OCI-LY3 (cell line): ENCODE results near the gene ZNRF1.

Source experiments
- H2AFZ ChIP-seq: fragments of 200-600, 300-600 bp; shearing (Covaris generic); 2 replicates; pipeline ENCODE4 v1.6.0; 2014; ENCODE audit warnings: antibody characterized with exemption, low read depth, low read length
- H3K27ac ChIP-seq: fragments of 200-600, 300-600 bp; sonication (generic); 2 replicates; pipeline ENCODE4 v1.5.1; 2014; ENCODE audit warnings: mild to moderate bottlenecking, low read length, moderate library complexity, mixed read lengths
- H3K27me3 ChIP-seq: fragments of 200-600, 300-600 bp; sonication (generic); 2 replicates; pipeline ENCODE4 v1.6.1; 2014; ENCODE audit warnings: low read depth, low read length, mixed read lengths
- H3K36me3 ChIP-seq: fragments of 200-600, 300-600 bp; sonication (generic); replicated peaks from 2 replicates; pipeline ENCODE3; 2014; ENCODE audit warnings: low read depth, low read length, mixed read lengths
- H3K4me1 ChIP-seq: fragments of 300-600, 200-600 bp; sonication (generic); 2 replicates; pipeline ENCODE4 v1.6.1; 2014; ENCODE audit warnings: low read length, mixed read lengths
- H3K4me2 ChIP-seq: fragments of 200-600, 300-600 bp; sonication (generic); 2 replicates; pipeline ENCODE4 v1.6.1; 2014; ENCODE audit warnings: low read length, mixed read lengths
- H3K4me3 ChIP-seq: fragments of 300-600, 200-600 bp; sonication (generic); 2 replicates; pipeline ENCODE4 v1.5.1; 2014; ENCODE audit warnings: antibody characterized with exemption, mild to moderate bottlenecking, low read length, moderate library complexity
- H3K79me2 ChIP-seq: fragments of 300-600, 200-600 bp; shearing (Covaris generic); 2 replicates; pipeline ENCODE4 v1.6.1; 2014; ENCODE audit warnings: mild to moderate bottlenecking, low read length, mixed read lengths
- H3K9ac ChIP-seq: fragments of 300-600, 200-600 bp; shearing (Covaris generic); 2 replicates; pipeline ENCODE4 v1.6.0; 2014; ENCODE audit warnings: mild to moderate bottlenecking, low read length, moderate library complexity
- H3K9me3 ChIP-seq: fragments of 200-600, 300-600 bp; shearing (Covaris generic); 2 replicates; pipeline ENCODE4 v1.6.1; 2014; ENCODE audit warnings: low read length, mixed read lengths; ENCODE audit not compliant: insufficient read depth
- H4K20me1 ChIP-seq: fragments of 200-600, 300-600 bp; sonication (generic); 2 replicates; pipeline ENCODE4 v1.6.1; 2016; ENCODE audit warnings: low read length, mixed read lengths; ENCODE audit not compliant: insufficient read depth
- CTCF ChIP-seq: fragments of 200-600, 300-600 bp; sonication (generic); IDR thresholded peaks from 2 replicates; pipeline ENCODE4 v1.5.1; 2014; ENCODE audit warnings: antibody characterized with exemption, low read length, low read depth
- EZH2phosphoT487 ChIP-seq: fragments of 200-600 bp; shearing (Covaris generic); IDR thresholded peaks from 2 replicates; pipeline ENCODE4 v1.6.1; 2018; ENCODE audit warnings: antibody characterized with exemption, mixed run types, low read depth

Gene ZNRF1

DNA sequence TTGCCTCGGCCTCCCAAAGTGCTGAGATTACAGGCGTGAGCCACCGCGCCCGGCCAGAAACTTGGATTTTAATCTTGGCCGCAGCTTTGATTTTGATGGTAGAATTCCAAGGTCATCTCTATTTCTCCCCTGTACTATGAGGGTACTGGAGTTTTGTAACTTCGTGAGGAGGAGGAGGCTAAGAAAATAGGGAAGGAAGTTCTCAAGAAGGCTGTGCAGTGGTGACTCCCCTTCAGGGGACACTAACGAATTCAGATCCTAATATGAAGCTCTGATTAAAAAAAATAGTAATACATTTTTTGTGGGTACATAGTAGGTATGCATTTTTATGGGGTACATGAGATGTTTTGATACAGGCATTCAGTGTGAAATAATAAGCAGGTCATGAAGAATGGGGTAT, 61.9 kb downstream of the ZNRF1 start:
- H3K27ac ChIP-seq, result no peak overlapping the region
- no peaks in the 10 kb centered on the region for H4K20me1 ChIP-seq
- no peak overlapping the region for H2AFZ ChIP-seq
- H3K27me3 ChIP-seq, result no peaks in the 10 kb centered on the region
- no peaks in the 10 kb centered on the region for H3K79me2 ChIP-seq
- H3K36me3 ChIP-seq, result no peaks in the 10 kb centered on the region
- no peak overlapping the region for H3K4me2 ChIP-seq
- H3K9me3 ChIP-seq, result no peaks in the 10 kb centered on the region
- H3K9ac ChIP-seq, result no peak overlapping the region
- H3K4me3 ChIP-seq, result no peak overlapping the region
- TF ChIP-seq CTCF (no peak), EZH2phosphoT487 (no peak)
- H3K4me1 ChIP-seq, result no peaks in the 10 kb centered on the region

GRCh38 chr16:75061669-75062068, 62.8 kb downstream of the ZNRF1 start:
- no peaks in the 10 kb centered on the region for H3K79me2 ChIP-seq
- no peak overlapping the region for H3K9ac ChIP-seq
- no peak overlapping the region for H2AFZ ChIP-seq

DNA sequence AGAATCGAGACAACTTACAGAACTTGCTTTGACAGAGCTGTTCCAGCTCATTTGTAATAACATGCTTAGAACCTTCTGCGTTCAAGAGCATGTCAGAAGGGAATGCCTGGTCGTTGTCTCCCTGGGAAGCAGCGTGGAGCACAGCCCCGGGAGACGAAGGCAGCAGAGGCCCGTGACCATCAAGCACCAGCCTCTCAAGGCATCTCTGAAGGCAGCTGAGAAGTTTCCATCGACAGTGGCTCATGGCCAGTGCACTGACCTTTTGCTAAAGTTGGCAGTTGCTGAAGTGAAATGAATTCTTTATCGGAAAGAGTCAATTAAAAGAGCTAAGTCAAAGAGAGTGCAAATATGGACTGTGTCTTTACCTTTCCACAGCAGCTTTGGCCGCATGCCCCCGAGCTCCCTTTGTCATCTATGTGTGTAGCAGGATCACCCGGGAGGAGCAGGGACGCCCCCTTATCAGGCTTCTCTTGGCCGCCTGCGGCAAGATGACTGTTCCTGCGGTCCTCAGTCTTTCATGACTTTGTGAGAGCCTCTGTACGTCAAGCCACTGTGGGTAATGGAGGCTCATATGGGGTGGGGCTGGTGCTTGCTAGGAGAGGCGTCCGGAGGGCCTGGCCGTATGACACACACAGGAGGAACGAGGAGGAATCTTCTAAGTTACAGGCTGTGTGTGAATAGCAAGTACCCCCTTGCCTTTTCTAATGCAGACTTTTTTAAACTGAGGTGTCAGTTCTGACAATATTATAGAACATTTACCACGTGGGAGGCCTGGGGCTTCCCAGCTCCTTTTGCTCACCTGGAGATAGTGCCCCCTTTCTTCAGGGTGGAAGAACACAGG, 63.5 kb downstream of the ZNRF1 start:
- H3K4me3 ChIP-seq, result no peak overlapping the region
- no peaks in the 10 kb centered on the region for H3K79me2 ChIP-seq
- TF ChIP-seq EZH2phosphoT487 (no peak), CTCF (no peak)
- H3K4me1 ChIP-seq, result no peaks in the 10 kb centered on the region
- H3K36me3 ChIP-seq, result no peaks in the 10 kb centered on the region
- no peak overlapping the region for H2AFZ ChIP-seq
- H3K27ac ChIP-seq, result no peak overlapping the region
- H3K9me3 ChIP-seq, result no peaks in the 10 kb centered on the region
- H4K20me1 ChIP-seq, result no peaks in the 10 kb centered on the region
- H3K4me2 ChIP-seq, result no peak overlapping the region
- H3K9ac ChIP-seq, result no peak overlapping the region
- no peaks in the 10 kb centered on the region for H3K27me3 ChIP-seq

More at GRCh38 chr16:75061669-75062068, 62.8 kb downstream of the ZNRF1 start:
- TF ChIP-seq CTCF (no peak), EZH2phosphoT487 (no peak)
- no peaks in the 10 kb centered on the region for H3K27me3 ChIP-seq
- H3K36me3 ChIP-seq, result no peaks in the 10 kb centered on the region
- no peak overlapping the region for H3K4me2 ChIP-seq
- H3K9me3 ChIP-seq, result no peaks in the 10 kb centered on the region
- no peak overlapping the region for H3K27ac ChIP-seq
- no peak overlapping the region for H3K4me3 ChIP-seq
- H4K20me1 ChIP-seq, result no peaks in the 10 kb centered on the region
- H3K4me1 ChIP-seq, result no peaks in the 10 kb centered on the region

DNA sequence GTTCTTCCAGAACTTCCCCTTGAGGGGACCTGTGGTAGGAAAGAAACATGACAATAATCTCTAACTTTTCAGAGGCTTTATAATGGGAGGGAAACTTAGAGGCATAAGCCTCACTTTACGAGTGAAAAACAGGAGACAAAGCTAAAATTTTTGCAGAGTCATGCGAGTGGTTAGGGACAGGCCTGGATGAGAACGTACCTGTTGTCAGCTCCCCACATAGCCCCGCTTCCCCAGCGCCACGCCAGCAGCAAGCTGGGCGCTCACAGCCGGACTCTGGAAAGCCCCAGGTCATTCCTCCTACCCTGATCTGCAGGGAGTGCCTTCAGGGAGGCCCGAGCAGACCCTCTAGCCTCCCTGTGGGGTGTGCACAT, 64.1 kb downstream of the ZNRF1 start:
- H4K20me1 ChIP-seq, result no peaks in the 10 kb centered on the region
- H3K9ac ChIP-seq, result no peak overlapping the region
- no peaks in the 10 kb centered on the region for H3K79me2 ChIP-seq
- H3K4me1 ChIP-seq, result no peaks in the 10 kb centered on the region
- H3K27ac ChIP-seq, result no peak overlapping the region
- no peaks in the 10 kb centered on the region for H3K27me3 ChIP-seq
- TF ChIP-seq CTCF (no peak), EZH2phosphoT487 (no peak)
- H3K36me3 ChIP-seq, result no peaks in the 10 kb centered on the region
- H3K9me3 ChIP-seq, result no peaks in the 10 kb centered on the region
- H2AFZ ChIP-seq, result no peak overlapping the region
- H3K4me2 ChIP-seq, result no peak overlapping the region
- no peak overlapping the region for H3K4me3 ChIP-seq
